ENCODE results near the gene RBM8A. TPM values are rescaled to one million over a fixed set of nuclear protein-coding genes. Genes with fewer than 3 reads are reported as not detected.

RBM8A gene
- total and polyA plus RNA-seq, 9 of the 15 experiments (the other 6 are each of a cell fraction or from before 2014, with no cell fraction given), result 215 to 1,035 (median 291) TPM

DNA sequence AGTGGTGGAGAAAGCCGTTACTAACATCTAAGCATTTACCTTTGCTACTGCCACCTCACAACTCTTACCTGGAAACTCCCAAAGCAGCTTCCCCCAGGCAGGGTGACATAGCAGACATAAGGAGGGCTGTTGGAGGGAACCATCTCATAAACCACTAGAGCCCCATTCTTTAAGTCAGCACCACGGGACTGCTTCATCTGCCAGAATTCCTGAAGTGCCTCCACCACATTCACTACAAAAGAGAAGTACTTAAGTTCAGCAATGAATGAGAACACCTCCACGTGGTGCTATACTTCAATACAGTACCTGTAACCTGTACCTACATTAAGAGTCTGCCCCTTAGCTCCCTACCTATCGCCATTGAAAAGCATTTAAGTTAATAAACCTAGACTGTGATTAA is 20.3 kb upstream of the RBM8A start:
- no peaks in the 10 kb centered on the region for H4K20me1 ChIP-seq (replicated peaks; ENCODE audit: control insufficient read depth, insufficient read depth, low read length)
- peaks cover 12% of the 10 kb centered on the region; the same call in 1 of the 3 replicates for H3K36me3 ChIP-seq (ENCODE audit: control insufficient read depth, insufficient read depth, low read length)
- DNase-seq (ENCODE audit: extremely low read depth in 1 of 4, low spot score in 3 of 4), result no peak
- no peak overlapping the region for H3K9ac ChIP-seq (ENCODE audit: insufficient read depth in 1 of 2, low read depth in 2 of 2, low read length in 2 of 2)
- no peak overlapping the region for H2AFZ ChIP-seq (ENCODE audit: low read depth, low read length)
- CTCF ChIA-PET (ENCODE audit: low intra/inter-chr PET ratio), result no interaction called here
- WGBS (ENCODE audit: insufficient coverage, low coverage, missing lambda C conversion rate), result 55% methylated on average over 4 of the region's 4 CpGs
- no peak for FAIRE-seq
- no TSS peak for BruUV-seq (replicated peaks)
- no peaks in the 10 kb centered on the region for H3K9me3 ChIP-seq (replicated peaks; ENCODE audit: control insufficient read depth, insufficient read depth, low read depth, low read length)
- no peaks in the 10 kb centered on the region for H3K79me2 ChIP-seq (ENCODE audit: control insufficient read depth, insufficient read depth, low read length)
- no peak overlapping the region for H3K4me2 ChIP-seq (ENCODE audit: insufficient read depth, low read length)
- intact Hi-C loops (cut with micrococcal nuclease) (no loop called here), in situ Hi-C loops (cut with MboI) (no loop called here)
- POLR2A ChIA-PET, result interaction anchor here (0.5 to 1.8 kb wide), 2 partner anchors 21 to 49 kb away, joined by 3 to 4 read pairs; partner anchors contain the start of gene RBM8A
- H3K4me3 ChIP-seq, result no peak overlapping the region
- ATAC-seq, result no peak
- no peak for TF ChIP-seq BRD4 (IDR thresholded peaks at IDR 0.05)
- no peak for TF ChIP-seq CBX1 (IDR thresholded peaks at IDR 0.05; ENCODE audit: low read depth)
- TF ChIP-seq SIN3B (IDR thresholded peaks at IDR 0.05; ENCODE audit: low read depth), result no peak
- TF ChIP-seq KDM5B (IDR thresholded peaks at IDR 0.05; ENCODE audit: insufficient replicate concordance, low read depth, low read length), result no peak
- no peak for TF ChIP-seq GATAD2A (IDR thresholded peaks at IDR 0.05)
- no peak for TF ChIP-seq BRCA1 (IDR thresholded peaks at IDR 0.05)
- no peak for TF ChIP-seq BRCA1 (CRISPR knock-in tag; IDR thresholded peaks at IDR 0.05)
- no peak for TF ChIP-seq ZEB2 (IDR thresholded peaks at IDR 0.05)
- TF ChIP-seq, protein P1, sequence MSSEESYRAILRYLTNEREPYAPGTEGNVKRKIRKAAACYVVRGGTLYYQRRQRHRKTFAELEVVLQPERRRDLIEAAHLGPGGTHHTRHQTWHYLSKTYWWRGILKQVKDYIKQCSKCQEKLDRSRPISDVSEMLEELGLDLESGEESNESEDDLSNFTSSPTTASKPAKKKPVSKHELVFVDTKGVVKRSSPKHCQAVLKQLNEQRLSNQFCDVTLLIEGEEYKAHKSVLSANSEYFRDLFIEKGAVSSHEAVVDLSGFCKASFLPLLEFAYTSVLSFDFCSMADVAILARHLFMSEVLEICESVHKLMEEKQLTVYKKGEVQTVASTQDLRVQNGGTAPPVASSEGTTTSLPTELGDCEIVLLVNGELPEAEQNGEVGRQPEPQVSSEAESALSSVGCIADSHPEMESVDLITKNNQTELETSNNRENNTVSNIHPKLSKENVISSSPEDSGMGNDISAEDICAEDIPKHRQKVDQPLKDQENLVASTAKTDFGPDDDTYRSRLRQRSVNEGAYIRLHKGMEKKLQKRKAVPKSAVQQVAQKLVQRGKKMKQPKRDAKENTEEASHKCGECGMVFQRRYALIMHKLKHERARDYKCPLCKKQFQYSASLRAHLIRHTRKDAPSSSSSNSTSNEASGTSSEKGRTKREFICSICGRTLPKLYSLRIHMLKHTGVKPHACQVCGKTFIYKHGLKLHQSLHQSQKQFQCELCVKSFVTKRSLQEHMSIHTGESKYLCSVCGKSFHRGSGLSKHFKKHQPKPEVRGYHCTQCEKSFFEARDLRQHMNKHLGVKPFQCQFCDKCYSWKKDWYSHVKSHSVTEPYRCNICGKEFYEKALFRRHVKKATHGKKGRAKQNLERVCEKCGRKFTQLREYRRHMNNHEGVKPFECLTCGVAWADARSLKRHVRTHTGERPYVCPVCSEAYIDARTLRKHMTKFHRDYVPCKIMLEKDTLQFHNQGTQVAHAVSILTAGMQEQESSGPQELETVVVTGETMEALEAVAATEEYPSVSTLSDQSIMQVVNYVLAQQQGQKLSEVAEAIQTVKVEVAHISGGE (CRISPR knock-in tag; IDR thresholded peaks at IDR 0.05), result no peak
- TF ChIP-seq, protein P2, sequence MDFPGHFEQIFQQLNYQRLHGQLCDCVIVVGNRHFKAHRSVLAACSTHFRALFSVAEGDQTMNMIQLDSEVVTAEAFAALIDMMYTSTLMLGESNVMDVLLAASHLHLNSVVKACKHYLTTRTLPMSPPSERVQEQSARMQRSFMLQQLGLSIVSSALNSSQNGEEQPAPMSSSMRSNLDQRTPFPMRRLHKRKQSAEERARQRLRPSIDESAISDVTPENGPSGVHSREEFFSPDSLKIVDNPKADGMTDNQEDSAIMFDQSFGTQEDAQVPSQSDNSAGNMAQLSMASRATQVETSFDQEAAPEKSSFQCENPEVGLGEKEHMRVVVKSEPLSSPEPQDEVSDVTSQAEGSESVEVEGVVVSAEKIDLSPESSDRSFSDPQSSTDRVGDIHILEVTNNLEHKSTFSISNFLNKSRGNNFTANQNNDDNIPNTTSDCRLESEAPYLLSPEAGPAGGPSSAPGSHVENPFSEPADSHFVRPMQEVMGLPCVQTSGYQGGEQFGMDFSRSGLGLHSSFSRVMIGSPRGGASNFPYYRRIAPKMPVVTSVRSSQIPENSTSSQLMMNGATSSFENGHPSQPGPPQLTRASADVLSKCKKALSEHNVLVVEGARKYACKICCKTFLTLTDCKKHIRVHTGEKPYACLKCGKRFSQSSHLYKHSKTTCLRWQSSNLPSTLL (IDR thresholded peaks at IDR 0.05), result no peak
- no peak for TF ChIP-seq DPF2 (IDR thresholded peaks at IDR 0.05)
- no peak for TF ChIP-seq COPS2 (conservative IDR thresholded peaks at IDR 0.05)
- TF ChIP-seq ZNF695 (CRISPR knock-in tag; IDR thresholded peaks at IDR 0.05), result no peak
- no peak for TF ChIP-seq MAZ (CRISPR knock-in tag; conservative IDR thresholded peaks at IDR 0.05 in 1 of 2, IDR thresholded peaks at IDR 0.05 in 1 of 2)
- no peak for TF ChIP-seq DIDO1 (tag; IDR thresholded peaks at IDR 0.05; ENCODE audit: low read depth)
- peaks cover 0 to 3% of the 10 kb centered on the region in 2 experiments; a peak in 3 of 5 replicates for H3K4me1 ChIP-seq (replicated peaks in 1 of 2; ENCODE audit: control insufficient read depth in 2 of 2, insufficient read depth in 2 of 2, low read length in 2 of 2)
- no peaks in the 10 kb centered on the region for H3K9me1 ChIP-seq (ENCODE audit: control insufficient read depth, insufficient read depth, low read length)
- no peaks in the 10 kb centered on the region for H3K27me3 ChIP-seq (ENCODE audit: control insufficient read depth in 2 of 2, insufficient read depth in 2 of 2, low read length in 2 of 2)
- no peak overlapping the region for H3K27ac ChIP-seq (ENCODE audit: extremely low read depth, low read depth, low read length)

Measured in K562 (cell line).